Measurements from ENCODE around the gene ARID1B. TPM values are rescaled to one million over a fixed set of nuclear protein-coding genes. Genes with fewer than 3 reads are reported as not detected.

Gene ARID1B
- total RNA-seq, 2 donors from 2014 or later, result 65.1 to 99.4 TPM

GRCh38 chr6:157074969-157075368 lies 297.8 kb downstream of the ARID1B start:
- intact Hi-C loops (cut with DNase I), result no loop called here
- H3K36me3 ChIP-seq, result no peaks in the 10 kb centered on the region
- no peak overlapping the region for H3K4me3 ChIP-seq
- WGBS, result 76% methylated on average over 1 of the region's 1 CpG
- no peak for DNase-seq (ENCODE audit: low spot score)
- H3K27ac ChIP-seq, result no peak overlapping the region
- H3K27me3 ChIP-seq (replicated peaks; ENCODE audit: insufficient read depth), result no peaks in the 10 kb centered on the region
- H3K9me3 ChIP-seq, result no peaks in the 10 kb centered on the region
- no peaks in the 10 kb centered on the region for H3K4me1 ChIP-seq (replicated peaks)
- TF ChIP-seq POLR2AphosphoS5 (IDR thresholded peaks at IDR 0.05) (no peak), POLR2A (IDR thresholded peaks at IDR 0.05) (no peak), CTCF (IDR thresholded peaks at IDR 0.05) (no peak)

DNA sequence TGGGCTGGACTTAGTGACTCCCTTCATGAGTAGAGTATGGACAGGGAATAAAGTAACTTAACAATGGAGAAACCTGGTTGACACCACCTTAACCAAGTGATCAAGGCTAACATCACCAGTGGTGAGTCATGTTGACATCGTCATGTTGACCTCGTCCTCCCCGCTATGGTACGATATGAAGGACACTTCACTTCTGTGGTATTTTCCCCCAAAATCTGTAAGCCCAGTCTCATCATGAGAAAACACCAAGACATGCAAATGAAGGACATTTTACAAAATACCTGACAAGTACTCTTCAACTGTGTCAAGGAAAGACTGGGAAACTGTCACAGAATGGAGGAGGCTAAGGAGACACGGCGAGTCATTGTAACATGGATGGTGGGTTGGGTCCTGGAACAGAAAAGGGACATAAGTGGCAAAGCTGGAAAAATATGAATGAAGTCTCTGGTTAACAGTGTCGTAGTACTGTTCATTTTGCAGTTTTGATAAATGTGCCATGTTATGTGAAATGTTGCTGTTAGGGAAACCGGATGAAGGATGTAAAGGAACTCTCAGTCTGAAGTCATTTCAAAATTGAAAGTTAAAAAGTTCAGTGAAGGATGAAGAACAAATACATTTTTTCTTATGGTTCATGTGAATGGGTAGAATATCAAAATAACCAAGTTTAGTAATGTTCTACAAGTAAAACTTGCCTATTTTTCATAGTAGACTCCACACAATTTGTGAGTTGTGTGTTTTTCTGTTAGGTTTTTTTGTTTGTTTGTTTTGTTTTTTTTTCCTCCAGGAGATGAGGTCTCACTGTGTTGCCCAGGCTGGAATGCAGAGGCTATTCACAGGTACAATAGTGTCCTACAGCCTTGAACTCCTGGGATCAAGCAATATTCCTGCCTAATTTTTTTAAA lies 298.6 kb downstream of the ARID1B start:
- Histone ChIP-seq H3K4me1 (replicated peaks) (no peaks in the 10 kb centered on the region), H3K27me3 (replicated peaks; ENCODE audit: insufficient read depth) (no peaks in the 10 kb centered on the region), H3K36me3 (no peaks in the 10 kb centered on the region), H3K4me3 (no peak overlapping the region), H3K9me3 (no peaks in the 10 kb centered on the region), H3K27ac (no peak overlapping the region)
- TF ChIP-seq POLR2A (IDR thresholded peaks at IDR 0.05), result no peak
- no peak for TF ChIP-seq POLR2AphosphoS5 (IDR thresholded peaks at IDR 0.05)
- no peak for TF ChIP-seq CTCF (IDR thresholded peaks at IDR 0.05)
- WGBS, result 90% methylated on average over 8 of the region's 8 CpGs
- DNase-seq (ENCODE audit: low spot score), result no peak
- intact Hi-C loops (cut with DNase I), result no loop called here

GRCh38 chr6:157076451-157076822 lies 299.3 kb downstream of the ARID1B start:
- Histone ChIP-seq H3K36me3 (no peaks in the 10 kb centered on the region), H3K4me3 (no peak overlapping the region), H3K4me1 (replicated peaks) (no peaks in the 10 kb centered on the region), H3K9me3 (no peaks in the 10 kb centered on the region), H3K27ac (no peak overlapping the region), H3K27me3 (replicated peaks; ENCODE audit: insufficient read depth) (no peaks in the 10 kb centered on the region)
- TF ChIP-seq CTCF (IDR thresholded peaks at IDR 0.05) (no peak), POLR2A (IDR thresholded peaks at IDR 0.05) (no peak), POLR2AphosphoS5 (IDR thresholded peaks at IDR 0.05) (no peak)
- DNase-seq (ENCODE audit: low spot score), result no peak
- intact Hi-C loops (cut with DNase I), result no loop called here

GRCh38 chr6:157077251-157077650 lies 300.1 kb downstream of the ARID1B start:
- Histone ChIP-seq H3K9me3 (no peaks in the 10 kb centered on the region), H3K27me3 (replicated peaks; ENCODE audit: insufficient read depth) (no peaks in the 10 kb centered on the region), H3K4me3 (no peak overlapping the region), H3K36me3 (no peaks in the 10 kb centered on the region), H3K27ac (no peak overlapping the region), H3K4me1 (replicated peaks) (no peaks in the 10 kb centered on the region)
- intact Hi-C loops (cut with DNase I), result no loop called here
- 94% methylated on average over 7 of the region's 7 CpGs for WGBS
- DNase-seq (ENCODE audit: low spot score), result no peak
- TF ChIP-seq POLR2A (IDR thresholded peaks at IDR 0.05) (no peak), CTCF (IDR thresholded peaks at IDR 0.05) (no peak), POLR2AphosphoS5 (IDR thresholded peaks at IDR 0.05) (no peak)

DNA sequence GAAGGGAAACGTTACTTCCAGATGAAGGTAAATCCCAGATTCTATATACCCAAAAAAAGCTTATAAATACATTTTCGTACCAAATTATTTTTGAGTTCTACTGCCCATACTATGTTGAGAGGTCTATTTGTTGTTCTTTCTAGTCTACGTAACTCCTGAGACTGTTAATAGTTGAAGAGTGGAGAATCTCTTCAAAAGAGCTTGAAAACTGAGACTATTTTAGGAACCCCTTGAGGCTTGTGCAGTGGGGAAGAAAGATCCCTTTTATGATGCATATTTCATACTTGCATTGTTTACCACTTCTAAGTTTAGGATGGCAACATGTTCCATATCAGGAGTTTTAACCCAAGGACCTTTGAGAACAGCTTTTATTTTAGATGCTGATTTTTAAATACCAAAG lies 301.1 kb downstream of the ARID1B start:
- 84% methylated on average over 3 of the region's 3 CpGs for WGBS

More for the DNA sequence above, 301.1 kb downstream of the ARID1B start:
- no peak for TF ChIP-seq POLR2A (IDR thresholded peaks at IDR 0.05)
- no peak for TF ChIP-seq POLR2AphosphoS5 (IDR thresholded peaks at IDR 0.05)
- no peak for TF ChIP-seq CTCF (IDR thresholded peaks at IDR 0.05)
- Histone ChIP-seq H3K36me3 (no peaks in the 10 kb centered on the region), H3K4me1 (replicated peaks) (no peaks in the 10 kb centered on the region), H3K27me3 (replicated peaks; ENCODE audit: insufficient read depth) (no peaks in the 10 kb centered on the region), H3K9me3 (no peaks in the 10 kb centered on the region), H3K27ac (no peak overlapping the region), H3K4me3 (no peak overlapping the region)
- intact Hi-C loops (cut with DNase I), result no loop called here
- DNase-seq (ENCODE audit: low spot score), result no peak

All from prostate gland (tissue), 2 donors.